Measurements from ENCODE around the gene SEPTIN12. TPM values are rescaled to one million over a fixed set of nuclear protein-coding genes. Genes with fewer than 3 reads are reported as not detected.
A peak's percentile ranks its signal among the peaks of the same experiment; 100 is the strongest.

SEPTIN12 gene
- total RNA-seq, 6 experiments from 2014 or later, result not detected

DNA sequence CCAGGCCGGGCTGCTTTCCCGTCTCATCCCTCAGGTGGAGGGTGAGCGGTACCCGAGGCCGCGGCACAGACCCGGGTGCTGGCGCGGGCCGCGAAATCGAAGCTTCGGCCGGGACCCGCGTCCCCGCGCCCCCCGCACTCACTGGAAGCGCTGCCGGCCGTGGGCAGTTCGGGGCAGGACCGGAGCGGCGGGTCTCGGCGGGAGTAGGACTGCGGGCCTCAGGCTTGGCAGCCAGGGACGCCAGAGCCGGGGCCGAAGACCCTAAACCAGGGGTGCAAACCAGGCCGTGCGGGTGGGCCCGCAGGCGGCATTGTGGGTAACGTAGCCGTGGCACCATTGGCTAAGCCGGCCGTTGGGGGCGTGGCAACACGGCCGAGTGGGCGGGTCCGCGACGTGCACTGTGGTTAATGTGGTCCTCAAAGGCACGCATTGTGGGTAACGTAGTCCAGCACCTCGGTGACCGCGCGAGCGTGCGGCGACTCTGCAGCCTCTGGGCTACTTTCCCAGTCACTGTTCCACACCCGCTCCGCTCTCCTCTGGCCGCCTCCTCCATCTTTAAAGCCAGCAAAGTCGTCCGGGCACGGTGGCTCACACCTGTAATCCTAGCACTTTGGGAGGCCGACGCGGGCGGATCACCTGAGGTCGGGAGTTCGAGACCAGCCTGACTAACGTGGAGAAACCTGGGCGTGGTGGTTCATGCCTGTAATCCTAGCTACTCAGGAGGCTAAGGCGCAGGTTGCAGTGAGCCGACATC is 21.1 kb downstream of the SEPTIN12 start, which contains the start of gene ZNF500:
Gene ZNF500 (minus strand): TSS at position 288 of the 754 bp plus-strand sequence. CDS start 1,184 bp downstream, outside the sequence.
- Mint-ChIP-seq H3K4me3 (peak within 1 kb of the TSS; percentile 93), H3K27me3 (ENCODE audit: insufficient read depth) (no peaks in the 10 kb centered on the region; the same call in 1 of the 2 replicates), H3K4me1 (ENCODE audit: low read depth) (peaks cover 26% of the 10 kb centered on the region), H3K36me3 (ENCODE audit: low read depth) (no peaks in the 10 kb centered on the region), H3K27ac (peak within 1 kb of the TSS; percentile 94), H3K9me3 (no peaks in the 10 kb centered on the region)
- peak; percentile 96 for DNase-seq
- TF ChIP-seq, protein P1, sequence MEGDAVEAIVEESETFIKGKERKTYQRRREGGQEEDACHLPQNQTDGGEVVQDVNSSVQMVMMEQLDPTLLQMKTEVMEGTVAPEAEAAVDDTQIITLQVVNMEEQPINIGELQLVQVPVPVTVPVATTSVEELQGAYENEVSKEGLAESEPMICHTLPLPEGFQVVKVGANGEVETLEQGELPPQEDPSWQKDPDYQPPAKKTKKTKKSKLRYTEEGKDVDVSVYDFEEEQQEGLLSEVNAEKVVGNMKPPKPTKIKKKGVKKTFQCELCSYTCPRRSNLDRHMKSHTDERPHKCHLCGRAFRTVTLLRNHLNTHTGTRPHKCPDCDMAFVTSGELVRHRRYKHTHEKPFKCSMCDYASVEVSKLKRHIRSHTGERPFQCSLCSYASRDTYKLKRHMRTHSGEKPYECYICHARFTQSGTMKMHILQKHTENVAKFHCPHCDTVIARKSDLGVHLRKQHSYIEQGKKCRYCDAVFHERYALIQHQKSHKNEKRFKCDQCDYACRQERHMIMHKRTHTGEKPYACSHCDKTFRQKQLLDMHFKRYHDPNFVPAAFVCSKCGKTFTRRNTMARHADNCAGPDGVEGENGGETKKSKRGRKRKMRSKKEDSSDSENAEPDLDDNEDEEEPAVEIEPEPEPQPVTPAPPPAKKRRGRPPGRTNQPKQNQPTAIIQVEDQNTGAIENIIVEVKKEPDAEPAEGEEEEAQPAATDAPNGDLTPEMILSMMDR (IDR thresholded peaks at IDR 0.05), result no peak

DNA sequence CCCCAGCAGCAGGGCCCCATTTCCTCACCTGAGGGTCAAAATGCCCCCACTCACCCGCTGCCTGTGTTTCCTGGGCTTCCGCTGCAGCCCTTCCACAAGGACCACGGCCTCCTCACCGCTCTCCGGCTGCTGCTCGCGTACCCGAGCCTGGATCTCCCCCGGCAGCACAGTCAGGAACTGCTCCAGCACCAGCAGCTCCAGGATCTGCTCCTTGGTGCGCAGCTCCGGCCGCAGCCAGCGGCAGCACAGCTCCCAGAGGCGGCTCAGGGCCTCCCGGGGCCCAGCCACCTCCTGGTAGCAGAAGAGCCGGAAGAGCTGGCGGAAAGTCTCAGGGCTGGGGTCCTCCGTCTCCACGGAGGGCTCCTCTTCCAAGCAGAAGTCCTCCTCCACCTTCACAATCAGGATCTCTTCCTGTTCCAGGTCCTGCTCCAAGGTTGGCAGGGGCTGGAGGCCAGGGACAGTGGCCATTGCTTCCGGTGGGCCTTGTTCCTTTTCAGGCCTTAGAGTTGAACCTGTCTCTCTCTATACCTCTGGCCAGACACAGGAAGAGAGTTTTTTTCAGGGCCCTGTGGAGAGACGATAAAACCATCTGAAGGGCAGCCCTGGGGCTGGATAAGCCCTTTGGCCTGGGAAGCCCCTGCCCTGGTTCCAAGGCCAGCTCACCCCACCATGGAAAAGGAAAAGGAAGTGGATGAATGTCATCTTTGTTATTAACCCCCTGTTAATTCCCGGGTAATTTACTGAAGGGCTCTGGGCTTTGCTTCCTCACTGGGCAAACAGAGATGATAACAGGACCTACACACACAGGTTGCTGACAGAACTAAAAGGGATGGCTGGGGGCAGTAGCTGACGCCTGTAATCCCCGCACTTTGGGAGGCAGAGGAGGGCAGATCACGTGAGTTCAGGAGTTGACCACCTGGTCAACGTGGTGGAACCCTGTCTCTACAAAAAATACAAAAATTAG is 22.4 kb downstream of the SEPTIN12 start:
- Mint-ChIP-seq H3K27me3 (ENCODE audit: insufficient read depth) (no peaks in the 10 kb centered on the region; the same call in 1 of the 2 replicates), H3K27ac (peak overlapping the region; percentile 90), H3K4me1 (ENCODE audit: low read depth) (peaks cover 26% of the 10 kb centered on the region), H3K36me3 (ENCODE audit: low read depth) (peaks cover 1% of the 10 kb centered on the region; the same call in 1 of the 2 replicates), H3K9me3 (no peaks in the 10 kb centered on the region), H3K4me3 (peak overlapping the region; percentile 93)
- no peak for DNase-seq
- TF ChIP-seq, protein P1 (IDR thresholded peaks at IDR 0.05), result no peak

DNA sequence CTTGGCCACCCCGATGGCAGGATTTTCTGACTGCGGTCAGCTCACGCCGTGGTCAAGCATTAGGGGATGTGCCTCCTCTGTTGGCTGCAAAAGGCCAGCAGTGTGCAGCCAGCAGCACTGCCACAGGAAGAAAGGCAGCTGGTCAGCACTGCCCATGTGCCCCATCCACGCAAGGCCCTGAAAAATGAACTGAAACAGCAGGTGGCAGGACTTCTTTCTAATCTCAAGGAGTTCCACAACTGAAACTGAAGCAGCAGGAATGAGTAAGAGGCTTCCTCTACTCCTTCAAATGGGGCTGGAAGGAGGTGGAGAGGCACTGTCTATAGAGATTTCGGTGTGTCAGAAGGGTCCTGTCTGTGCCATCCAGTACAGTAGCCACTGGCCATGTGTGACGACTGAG is 24.4 kb downstream of the SEPTIN12 start:
- DNase-seq, result no peak
- Mint-ChIP-seq H3K9me3 (no peaks in the 10 kb centered on the region), H3K27ac (0 out of 2 replicates have a peak overlapping the region, but pooled peaks have one; percentile 13), H3K27me3 (ENCODE audit: insufficient read depth) (no peaks in the 10 kb centered on the region; the same call in 1 of the 2 replicates), H3K4me1 (ENCODE audit: low read depth) (peaks cover 17% of the 10 kb centered on the region), H3K36me3 (ENCODE audit: low read depth) (peaks cover 18% of the 10 kb centered on the region; the same call in 1 of the 2 replicates), H3K4me3 (no peak overlapping the region)
- TF ChIP-seq, protein P1 (IDR thresholded peaks at IDR 0.05), result no peak

DNA sequence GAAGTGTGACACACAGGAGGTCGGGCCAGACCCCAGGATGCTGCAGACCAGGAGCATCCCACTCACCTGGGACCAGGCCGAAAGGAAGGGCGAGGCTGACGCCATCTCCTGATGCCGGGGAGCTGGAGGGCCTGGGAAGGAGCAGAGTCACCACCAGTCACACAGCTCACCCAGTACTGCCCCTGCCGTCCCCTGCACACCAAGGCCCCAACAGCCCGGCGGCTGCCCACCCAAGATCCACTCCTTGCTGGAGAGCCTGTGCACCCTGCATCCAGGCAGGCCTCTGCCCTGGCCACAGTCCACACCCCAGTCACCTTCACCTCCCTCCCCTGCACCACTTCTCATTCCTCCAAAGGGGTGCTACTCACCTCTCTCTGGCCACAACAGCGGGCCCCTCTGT is 25.9 kb downstream of the SEPTIN12 start:
- H3K27me3 Mint-ChIP-seq (ENCODE audit: insufficient read depth), result no peaks in the 10 kb centered on the region
- no peaks in the 10 kb centered on the region for H3K9me3 Mint-ChIP-seq
- no peak overlapping the region for H3K4me3 Mint-ChIP-seq
- no peak overlapping the region for H3K27ac Mint-ChIP-seq
- DNase-seq, result no peak
- H3K36me3 Mint-ChIP-seq (ENCODE audit: low read depth), result peaks cover 25% of the 10 kb centered on the region
- H3K4me1 Mint-ChIP-seq (ENCODE audit: low read depth), result peaks cover 9% of the 10 kb centered on the region
- TF ChIP-seq, protein P1 (IDR thresholded peaks at IDR 0.05), result no peak

DNA sequence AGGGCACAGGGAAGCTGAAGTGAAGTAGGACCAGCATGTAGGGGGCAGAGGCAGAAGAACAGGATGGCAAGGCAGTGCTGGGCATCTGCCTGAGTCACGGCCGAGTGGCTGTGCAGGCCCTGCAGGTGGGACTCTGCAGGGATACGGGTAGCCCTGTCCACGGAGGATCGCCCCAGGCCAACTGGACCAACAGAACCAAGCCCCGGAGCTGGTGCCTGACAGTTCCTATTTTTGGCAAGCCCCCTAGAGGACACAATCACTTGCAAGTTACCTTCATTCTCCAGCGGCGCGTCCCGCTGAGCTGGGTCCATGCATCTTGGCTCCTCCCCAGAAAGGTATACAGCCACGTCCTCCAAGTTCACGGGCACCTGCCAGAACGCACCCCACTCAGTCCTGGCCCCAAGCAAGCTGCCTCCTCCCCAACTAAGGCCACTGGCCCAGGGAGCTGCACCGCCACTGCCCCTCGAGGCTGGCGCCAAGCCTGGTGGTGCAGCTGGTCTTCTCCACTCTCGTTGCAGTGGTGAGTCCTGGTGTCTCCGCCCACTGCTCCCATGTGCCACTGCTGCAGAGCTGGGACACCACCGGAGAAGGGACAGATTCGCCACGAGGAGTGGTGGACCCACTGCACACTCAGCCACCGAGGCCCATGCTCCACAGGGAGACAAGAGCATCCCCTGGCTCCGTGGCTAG is 27.8 kb downstream of the SEPTIN12 start:
- Mint-ChIP-seq H3K4me1 (ENCODE audit: low read depth) (no peaks in the 10 kb centered on the region), H3K27me3 (ENCODE audit: insufficient read depth) (no peaks in the 10 kb centered on the region; the same call in none of the 2 replicates), H3K4me3 (no peak overlapping the region), H3K9me3 (peaks cover 5% of the 10 kb centered on the region; the same call in 1 of the 2 replicates), H3K27ac (no peak overlapping the region), H3K36me3 (ENCODE audit: low read depth) (peaks cover 38% of the 10 kb centered on the region)
- no peak for DNase-seq
- TF ChIP-seq, protein P1 (IDR thresholded peaks at IDR 0.05), result peak; percentile 22
